HEK293 (cell line): Measurements from ENCODE around the gene ARSB.

ENCODE experiments used
- CTCF ChIA-PET: fragments of 350-600 bp; formaldehyde crosslinking; extraction: SDS; loops from one replicate; lab custom pipeline; 2021; ENCODE audit warnings: antibody characterized with exemption; lab: Yijun Ruan, JAX
- POLR2A ChIA-PET: fragments of 300-600 bp; formaldehyde crosslinking; extraction: SDS; loops from one replicate; lab custom pipeline; 2020; ENCODE audit warnings: antibody characterized with exemption, inconsistent platforms; lab: Yijun Ruan, JAX
- H3K27ac ChIP-seq: fragments of 200-500 bp; sonication (Bioruptor generic); 2 replicates; pipeline ENCODE4 v1.5.1; 2014; ENCODE audit warnings: low read depth, low read length, control low read depth, inconsistent platforms; ENCODE audit errors: extremely low read depth
- H3K36me3 ChIP-seq, 2 experiments: fragments of 200-500 bp in 1 of 2; sonication (Bioruptor generic) in 1 of 2; 1 replicate in 1 of 2; 2 replicates in 1 of 2; pipeline ENCODE4 v1.5.1; 2014 to 2017; ENCODE audit warnings: inconsistent platforms in 2 of 2, low read length in 2 of 2; ENCODE audit not compliant: control insufficient read depth in 2 of 2, insufficient read depth in 1 of 2
- H3K4me1 ChIP-seq: fragments of 200-500 bp; sonication (Bioruptor generic); 2 replicates; pipeline ENCODE4 v1.5.1; 2014; ENCODE audit warnings: mild to moderate bottlenecking, low read length, inconsistent platforms; ENCODE audit not compliant: control insufficient read depth, insufficient read depth
- H3K4me3 ChIP-seq: 2 replicates; pipeline ENCODE4 v1.5.1; 2011; ENCODE audit warnings: low read depth, mild to moderate bottlenecking, control low read depth, low read length, moderate library complexity
- H3K9me3 ChIP-seq: fragments of 200-500 bp; sonication (Bioruptor generic); 2 replicates; pipeline ENCODE4 v1.5.1; 2014; ENCODE audit warnings: low read depth, low read length, inconsistent platforms; ENCODE audit not compliant: control insufficient read depth, insufficient read depth
- EGR2 ChIP-seq: fragments of 450-650 bp; formaldehyde crosslinking; IDR thresholded peaks from 2 replicates; pipeline ENCODE4 v1.5.1; 2016; ENCODE audit warnings: low read depth, missing biosample characterization, missing genetic modification characterization
- GLIS1 ChIP-seq: fragments of 450-650 bp; formaldehyde crosslinking; IDR thresholded peaks from 2 replicates; pipeline ENCODE4 v1.5.1; 2016; ENCODE audit warnings: missing biosample characterization, missing genetic modification characterization
- IKZF3 ChIP-seq: fragments of 450-650 bp; IDR thresholded peaks from 2 replicates; pipeline ENCODE4 v1.5.0; 2018; ENCODE audit warnings: missing biosample characterization, mild to moderate bottlenecking, missing genetic modification characterization, moderate library complexity
- PATZ1 ChIP-seq: fragments of 450-650 bp; formaldehyde crosslinking; IDR thresholded peaks from 2 replicates; pipeline ENCODE4 v1.5.1; 2016; ENCODE audit warnings: missing biosample characterization, missing genetic modification characterization
- PRDM2 ChIP-seq: fragments of 450-650 bp; formaldehyde crosslinking; IDR thresholded peaks from 2 replicates; pipeline ENCODE4 v1.5.1; 2016; ENCODE audit warnings: missing biosample characterization, missing genetic modification characterization, borderline replicate concordance
- PRDM4 ChIP-seq: fragments of 450-650 bp; formaldehyde crosslinking; IDR thresholded peaks from 2 replicates; pipeline ENCODE4 v1.5.1; 2017; ENCODE audit warnings: missing biosample characterization, missing genetic modification characterization
- ZBTB44 ChIP-seq: fragments of 450-650 bp; IDR thresholded peaks from 2 replicates; pipeline ENCODE4 v1.5.1; 2018; ENCODE audit warnings: missing biosample characterization, mild to moderate bottlenecking, missing genetic modification characterization
- ZIC2 ChIP-seq: fragments of 450-650 bp; formaldehyde crosslinking; IDR thresholded peaks from 2 replicates; pipeline ENCODE4 v1.5.1; 2016; ENCODE audit warnings: missing biosample characterization, missing genetic modification characterization
- ZNF132 ChIP-seq: fragments of 450-650 bp; formaldehyde crosslinking; IDR thresholded peaks from 2 replicates; pipeline ENCODE4 v1.5.1; 2017; ENCODE audit warnings: missing biosample characterization, missing genetic modification characterization, borderline replicate concordance
- ZNF175 ChIP-seq: fragments of 450-650 bp; formaldehyde crosslinking; IDR thresholded peaks from 2 replicates; pipeline ENCODE4 v1.5.1; 2016; ENCODE audit warnings: missing biosample characterization, missing genetic modification characterization
- ZNF366 ChIP-seq: fragments of 450-650 bp; formaldehyde crosslinking; conservative IDR thresholded peaks from 2 replicates; pipeline ENCODE4 v1.5.1; 2016; ENCODE audit warnings: missing biosample characterization, missing genetic modification characterization
- ZNF426 ChIP-seq: fragments of 450-650 bp; formaldehyde crosslinking; IDR thresholded peaks from 2 replicates; pipeline ENCODE4 v1.5.1; 2017; ENCODE audit warnings: missing biosample characterization, missing genetic modification characterization, mild to moderate bottlenecking, inconsistent platforms, moderate library complexity
- ZNF449 ChIP-seq: fragments of 450-650 bp; formaldehyde crosslinking; IDR thresholded peaks from 2 replicates; pipeline ENCODE4 v1.5.1; 2017; ENCODE audit warnings: missing biosample characterization, mild to moderate bottlenecking, missing genetic modification characterization, moderate library complexity
- ZNF555 ChIP-seq: fragments of 450-650 bp; formaldehyde crosslinking; conservative IDR thresholded peaks from 2 replicates; pipeline ENCODE4 v1.5.1; 2017; ENCODE audit warnings: missing biosample characterization, mild to moderate bottlenecking, missing genetic modification characterization, inconsistent platforms
- ZNF596 ChIP-seq: fragments of 450-650 bp; IDR thresholded peaks from 2 replicates; pipeline ENCODE4 v1.5.0; 2018; ENCODE audit warnings: missing biosample characterization, mild to moderate bottlenecking, missing genetic modification characterization, moderate library complexity
- ZNF600 ChIP-seq: fragments of 450-650 bp; formaldehyde crosslinking; IDR thresholded peaks from 2 replicates; pipeline ENCODE4 v1.5.1; 2016; ENCODE audit warnings: missing biosample characterization, missing genetic modification characterization
- ZNF629 ChIP-seq: fragments of 450-650 bp; formaldehyde crosslinking; IDR thresholded peaks from 2 replicates; pipeline ENCODE4 v1.5.1; 2017; ENCODE audit warnings: missing biosample characterization, missing genetic modification characterization
- ZNF660 ChIP-seq: fragments of 450-650 bp; IDR thresholded peaks from 2 replicates; pipeline ENCODE4 v1.5.1; 2018; ENCODE audit warnings: missing biosample characterization, mild to moderate bottlenecking, missing genetic modification characterization

ARSB gene

GRCh38 chr5:78907255-78907891, 77.7 kb downstream of the ARSB start:
- no peaks in the 10 kb centered on the region for H3K36me3 ChIP-seq
- TF ChIP-seq ZNF366 (tag by site-specific recombination) (no peak), ZBTB44 (peak; percentile 38; the same call in 1 of the 2 replicates), PATZ1 (tag by site-specific recombination) (0 out of 2 replicates have a peak, but pooled peaks have one; percentile 15), ZNF600 (0 out of 2 replicates have a peak, but pooled peaks have one; percentile 17), ZNF629 (tag by site-specific recombination) (peak; percentile 30; the same call in 1 of the 2 replicates), ZNF449 (peak; percentile 17; the same call in 1 of the 2 replicates), GLIS1 (tag by site-specific recombination) (0 out of 2 replicates have a peak, but pooled peaks have one; percentile 9), PRDM4 (tag by site-specific recombination) (peak; percentile 88), ZNF426 (tag by site-specific recombination) (no peak)
- TF ChIP-seq, all 188 proteins: peak for 7
- H3K27ac ChIP-seq = peak overlapping the region; percentile 75
- no peaks in the 10 kb centered on the region for H3K9me3 ChIP-seq
- CTCF ChIA-PET = interaction anchor here (0.9 to 2.4 kb wide), 6 partner anchors 8 to 370 kb away, joined by 3 to 24 read pairs (median 4); no protein-coding TSS in a partner anchor
- POLR2A ChIA-PET = no interaction called here
- peaks cover 23% of the 10 kb centered on the region for H3K4me1 ChIP-seq
- H3K4me3 ChIP-seq = no peak overlapping the region

- Histone ChIP-seq H3K36me3 (no peaks in the 10 kb centered on the region), H3K4me1 (peaks cover 18% of the 10 kb centered on the region), H3K4me3 (no peak overlapping the region), H3K9me3 (no peaks in the 10 kb centered on the region), H3K27ac (no peak overlapping the region)
- ChIA-PET CTCF (interaction anchor here (0.6 to 7.7 kb wide), 3 partner anchors 59 to 236 kb away, joined by 3 to 151 read pairs (median 3); no protein-coding TSS in a partner anchor), POLR2A (no interaction called here)
- no peak for TF ChIP-seq ZNF555 (tag by site-specific recombination)
- no peak for TF ChIP-seq ZIC2 (tag by site-specific recombination)
- TF ChIP-seq EGR2 = no peak
- no peak for TF ChIP-seq ZNF596 (tag by site-specific recombination)
- no peak for TF ChIP-seq PRDM2 (tag by site-specific recombination)
- no peak for TF ChIP-seq ZNF175 (tag by site-specific recombination)
- TF ChIP-seq IKZF3 (tag by site-specific recombination) = no peak
- no peak for TF ChIP-seq ZNF132
- TF ChIP-seq ZNF660 (tag by site-specific recombination) = no peak
Measured at GRCh38 chr5:78905084-78905938, 79.8 kb downstream of the ARSB start.
